ENCODE data around the gene NFKBIA.
"Not testable (repeated sequence)": the region's sequence is repeated elsewhere in the genome, so short reads cannot be mapped to it uniquely, and the experiment has no call there.

NFKBIA gene

GRCh38 chr14:35391388-35391710 is 13.2 kb downstream of the NFKBIA start:
- no peak for DNase-seq (ENCODE audit: low read depth in 2 of 2)

- no peak for DNase-seq (ENCODE audit: low read depth in 2 of 2)
Measured at GRCh38 chr14:35390577-35391387, 13.8 kb downstream of the NFKBIA start.

GRCh38 chr14:35389315-35389667 is 15.3 kb downstream of the NFKBIA start:
- DNase-seq (ENCODE audit: low read depth in 2 of 2): no peak

- DNase-seq (ENCODE audit: low read depth in 2 of 2): no peak
Measured at GRCh38 chr14:35388656-35389314, 15.8 kb downstream of the NFKBIA start.

DNA sequence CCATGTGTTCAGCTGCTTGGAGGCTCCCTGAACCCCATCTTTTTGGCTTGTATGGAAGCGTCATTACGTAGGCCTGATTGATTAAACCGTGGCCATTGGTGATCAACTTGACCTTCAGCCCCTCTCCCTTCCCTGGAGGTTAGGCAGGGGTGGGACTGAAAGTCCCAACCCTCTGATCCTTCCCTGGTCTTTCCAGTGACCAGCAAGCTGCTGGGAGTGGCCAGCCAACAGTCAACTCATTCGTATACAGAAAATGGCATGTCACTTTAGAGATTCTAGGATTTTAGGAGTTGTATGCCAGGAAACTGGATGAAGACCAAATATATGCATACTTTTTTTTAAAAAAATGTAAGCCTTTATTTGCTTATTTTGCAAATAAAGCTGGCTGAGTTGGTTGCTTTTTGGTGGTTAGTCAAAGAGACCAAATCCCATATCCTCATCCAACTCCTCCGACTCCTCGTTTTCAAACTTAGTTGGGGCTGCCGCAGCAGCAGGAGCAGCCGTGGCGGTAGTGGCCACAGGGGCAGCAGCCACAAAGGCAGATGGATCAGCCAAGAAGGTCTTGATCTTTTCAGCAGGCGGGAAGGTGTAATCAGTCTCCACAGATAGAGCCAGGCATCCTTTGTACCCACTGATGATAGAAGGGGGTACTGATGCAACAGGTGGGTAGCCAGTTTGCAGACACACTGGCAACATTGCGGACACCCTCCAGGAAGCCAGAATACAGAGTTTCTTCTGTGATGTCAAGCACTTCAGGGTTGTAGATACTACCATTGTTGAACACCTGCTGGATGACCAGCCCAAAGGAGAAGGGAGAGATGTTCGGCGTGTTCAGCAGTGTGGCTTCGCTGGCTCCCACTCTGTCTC is 16.6 kb downstream of the NFKBIA start:
- no peak for DNase-seq (ENCODE audit: low read depth in 2 of 2)

- DNase-seq (ENCODE audit: low read depth in 2 of 2): no peak
Measured at GRCh38 chr14:35387219-35387618, 17.3 kb downstream of the NFKBIA start.

DNA sequence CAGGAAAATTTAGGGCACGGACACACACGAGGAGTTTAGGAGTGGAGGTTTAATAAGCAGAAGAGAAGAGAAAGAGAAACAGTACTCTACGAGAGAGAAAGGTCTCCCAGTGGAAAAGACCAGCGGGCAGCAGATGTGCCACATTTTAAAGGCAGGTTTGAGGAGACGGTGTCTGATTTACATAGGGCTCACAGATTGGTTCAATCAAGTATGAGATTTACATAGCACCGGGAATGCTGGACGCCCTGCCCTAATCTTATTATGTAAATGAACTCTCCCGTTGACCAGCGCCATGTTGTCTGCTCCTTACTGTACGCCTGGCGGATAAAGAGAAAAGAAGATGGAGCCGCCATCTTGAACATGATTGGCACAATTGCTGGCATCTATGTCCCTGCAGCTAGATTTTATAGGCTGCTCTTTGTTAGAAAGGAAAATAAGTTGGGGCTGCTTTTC is 17.9 kb downstream of the NFKBIA start:
- DNase-seq (ENCODE audit: low read depth in 2 of 2): no peak

DNA sequence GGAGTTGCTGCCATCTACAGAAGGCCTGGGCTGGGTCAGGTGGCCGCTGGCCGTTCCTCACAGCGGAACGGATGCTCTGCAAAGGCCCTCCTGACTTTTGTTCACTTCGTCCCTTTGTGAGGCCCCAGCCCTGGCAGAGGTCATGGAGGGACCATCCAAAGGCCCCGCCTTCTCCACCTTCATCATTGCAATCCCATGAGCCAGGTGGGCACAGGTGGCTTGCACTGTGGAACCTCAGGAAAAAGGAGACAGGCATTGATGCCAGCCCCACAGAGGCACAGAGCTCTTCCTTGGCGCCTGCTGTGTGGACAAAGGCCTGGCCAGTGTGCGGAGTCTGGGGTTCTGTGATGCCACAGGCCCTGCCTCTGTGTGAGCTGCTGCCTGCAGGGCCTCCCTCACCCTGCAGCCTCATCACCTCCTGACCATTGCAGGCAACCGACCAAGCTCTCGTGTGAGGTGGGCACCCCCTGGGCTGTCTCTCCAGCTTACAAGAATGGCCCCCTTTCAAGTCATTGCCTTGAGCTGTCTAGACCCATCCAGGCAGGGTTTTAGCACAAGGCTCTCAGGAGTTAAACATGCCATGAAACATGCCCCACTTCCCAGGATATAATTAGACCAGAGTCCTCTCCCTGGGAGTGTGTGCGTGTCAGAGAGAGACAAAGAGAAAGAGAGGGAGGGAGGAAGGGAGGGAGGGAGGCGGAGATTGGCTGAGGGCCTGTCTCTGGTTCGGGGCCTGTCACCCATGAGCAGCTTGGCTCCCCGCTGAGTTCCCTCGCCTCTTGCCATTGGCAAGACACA is 19.3 kb downstream of the NFKBIA start:
- DNase-seq (ENCODE audit: low read depth in 2 of 2): no peak

DNA sequence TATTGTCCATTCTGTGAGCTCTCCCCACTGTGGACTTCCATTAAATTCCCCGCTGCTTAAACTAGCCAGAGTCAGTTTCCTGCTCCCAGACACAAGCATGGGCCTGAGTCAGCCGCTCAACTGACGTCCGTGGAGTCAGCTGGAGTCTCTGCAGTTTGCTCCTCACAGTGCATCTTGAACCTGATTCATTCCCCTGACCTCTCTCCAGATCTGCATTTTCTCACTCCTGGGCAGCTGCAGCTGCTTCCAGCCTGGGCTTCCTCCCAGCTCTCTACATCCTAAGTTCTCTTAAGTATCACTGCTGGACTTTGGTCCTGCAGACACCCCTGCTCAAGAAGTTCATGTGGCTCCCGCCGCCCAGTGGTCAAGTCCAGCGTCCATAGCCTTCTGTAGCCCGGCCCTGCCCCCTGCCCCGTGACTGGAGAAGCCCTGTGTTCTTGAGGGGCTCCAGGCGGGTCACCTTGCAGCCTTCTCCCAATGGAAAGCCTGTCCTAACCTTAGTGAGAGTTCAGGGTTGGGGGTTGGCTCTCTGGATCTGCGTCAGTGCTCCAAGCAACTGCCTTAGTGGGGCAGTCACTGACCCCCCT is 20.0 kb downstream of the NFKBIA start:
- no peak for DNase-seq (ENCODE audit: low read depth in 2 of 2)

GRCh38 chr14:35383569-35384454 is 20.7 kb downstream of the NFKBIA start:
- no peak for DNase-seq (ENCODE audit: low read depth in 2 of 2)

DNA sequence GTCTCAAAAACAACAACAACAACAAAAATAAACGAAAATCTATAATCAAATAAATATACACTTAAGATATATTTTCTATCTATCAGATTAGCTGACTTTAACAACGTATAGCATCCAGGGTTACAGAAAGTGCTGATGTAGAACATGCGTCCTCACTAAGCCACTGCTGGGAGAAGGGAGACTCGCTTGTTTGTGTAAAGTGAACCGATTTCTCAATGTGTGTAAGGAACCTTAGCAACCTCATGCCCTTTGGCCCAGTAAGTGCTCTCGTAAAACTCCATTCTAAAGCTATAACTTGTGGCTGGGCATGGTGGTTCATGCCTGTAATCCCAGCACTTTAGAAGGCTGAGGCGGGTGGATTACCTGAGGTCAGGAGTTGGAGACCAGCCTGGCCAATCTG is 23.8 kb downstream of the NFKBIA start:
- no peak for DNase-seq (ENCODE audit: low read depth in 2 of 2)

DNA sequence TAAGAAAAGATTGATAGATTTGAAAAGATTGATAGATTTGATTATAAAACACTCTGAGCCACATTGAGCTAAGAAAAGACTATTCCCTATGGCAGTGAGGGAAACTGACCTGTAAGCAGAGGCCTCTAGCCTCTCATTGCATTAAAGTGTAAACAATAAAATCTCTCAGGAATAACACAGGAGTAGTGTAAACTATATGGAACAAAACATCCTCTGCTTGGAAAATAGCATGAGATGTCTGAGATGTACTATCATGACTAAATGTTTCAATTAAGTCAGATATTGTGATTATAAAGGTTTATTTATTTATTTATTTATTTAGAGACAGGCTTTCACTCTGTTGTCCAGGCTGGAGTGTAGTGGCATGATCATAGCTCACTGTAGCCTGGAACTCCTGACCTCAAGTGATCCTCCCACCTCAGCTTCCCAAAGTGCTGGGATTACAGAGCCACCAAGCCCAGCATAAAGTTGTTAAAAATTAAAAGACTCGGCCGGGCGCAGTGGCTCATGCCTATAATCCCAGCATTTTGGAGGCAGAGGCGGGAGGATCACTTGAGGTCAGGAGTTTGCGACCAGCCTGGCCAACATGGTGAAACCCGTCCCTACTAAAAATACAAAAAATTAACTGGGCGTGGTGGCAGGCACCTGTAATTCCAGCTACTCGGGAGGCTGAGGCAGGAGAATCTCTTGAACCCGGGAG is 25.2 kb downstream of the NFKBIA start:
- not testable (repeated sequence) for DNase-seq (ENCODE audit: low read depth in 2 of 2)

GRCh38 chr14:35378425-35379233 is 25.9 kb downstream of the NFKBIA start:
- no peak for DNase-seq (ENCODE audit: low read depth in 2 of 2)

- DNase-seq (ENCODE audit: low read depth in 2 of 2): no peak
Measured at GRCh38 chr14:35375558-35376025, 29.0 kb downstream of the NFKBIA start.

GRCh38 chr14:35374263-35374712 is 30.3 kb downstream of the NFKBIA start:
- DNase-seq (ENCODE audit: low read depth in 2 of 2): no peak

- DNase-seq (ENCODE audit: low read depth in 2 of 2): not testable (repeated sequence)
Measured at GRCh38 chr14:35373208-35373607, 31.3 kb downstream of the NFKBIA start.

GRCh38 chr14:35370969-35371368 is 33.6 kb downstream of the NFKBIA start:
- no peak for DNase-seq (ENCODE audit: low read depth in 2 of 2)

- no peak for DNase-seq (ENCODE audit: low read depth in 2 of 2)
Measured at GRCh38 chr14:35369701-35370191, 34.8 kb downstream of the NFKBIA start.
